ENCODE data around the gene CHRNB2.

The CHRNB2 gene

GRCh38 chr1:154581766-154582165 is 14.2 kb downstream of the CHRNB2 start:
- Histone ChIP-seq H3K9me2 (replicated peaks; ENCODE audit: insufficient read depth, low read length) (no peaks in the 10 kb centered on the region), H3K4me2 (ENCODE audit: low read depth, low read length, poor library complexity, severe bottlenecking) (no peak overlapping the region), H3K9ac (ENCODE audit: low read length) (no peak overlapping the region), H3F3A (ENCODE audit: insufficient read depth) (no peaks in the 10 kb centered on the region), H3K4me3 (ENCODE audit: insufficient read depth, low read length, poor library complexity, severe bottlenecking) (no peak overlapping the region), H3K27me3 (ENCODE audit: low read length) (no peaks in the 10 kb centered on the region), H3K79me2 (ENCODE audit: insufficient read depth, low read length) (no peaks in the 10 kb centered on the region), H4K20me1 (ENCODE audit: low read depth, low read length) (no peaks in the 10 kb centered on the region), H3K9me3 (ENCODE audit: insufficient read depth, low read length) (no peaks in the 10 kb centered on the region), H2AFZ (ENCODE audit: low read depth, low read length, severe bottlenecking) (no peak overlapping the region), H3K36me3 (ENCODE audit: low read length) (peaks cover 20% of the 10 kb centered on the region), H3K27ac (ENCODE audit: low read depth, low read length) (no peak overlapping the region)
- TF ChIP-seq CTCF (IDR thresholded peaks at IDR 0.05; ENCODE audit: insufficient read depth, low read length, poor library complexity, severe bottlenecking) (no peak), EZH2phosphoT487 (conservative IDR thresholded peaks at IDR 0.05; ENCODE audit: low read length) (no peak)

- H3K27ac ChIP-seq (ENCODE audit: low read depth, low read length), result no peak overlapping the region
- no peaks in the 10 kb centered on the region for H3K27me3 ChIP-seq (ENCODE audit: low read length)
- H3F3A ChIP-seq (ENCODE audit: insufficient read depth), result no peaks in the 10 kb centered on the region
- H3K9ac ChIP-seq (ENCODE audit: low read length), result no peak overlapping the region
- TF ChIP-seq EZH2phosphoT487 (conservative IDR thresholded peaks at IDR 0.05; ENCODE audit: low read length) (no peak), CTCF (IDR thresholded peaks at IDR 0.05; ENCODE audit: insufficient read depth, low read length, poor library complexity, severe bottlenecking) (no peak)
- H3K4me3 ChIP-seq (ENCODE audit: insufficient read depth, low read length, poor library complexity, severe bottlenecking), result no peak overlapping the region
- peaks cover 29% of the 10 kb centered on the region for H3K36me3 ChIP-seq (ENCODE audit: low read length)
- H3K4me2 ChIP-seq (ENCODE audit: low read depth, low read length, poor library complexity, severe bottlenecking), result no peak overlapping the region
- no peak overlapping the region for H2AFZ ChIP-seq (ENCODE audit: low read depth, low read length, severe bottlenecking)
- H3K79me2 ChIP-seq (ENCODE audit: insufficient read depth, low read length), result no peaks in the 10 kb centered on the region
- no peaks in the 10 kb centered on the region for H4K20me1 ChIP-seq (ENCODE audit: low read depth, low read length)
- no peaks in the 10 kb centered on the region for H3K9me2 ChIP-seq (replicated peaks; ENCODE audit: insufficient read depth, low read length)
- H3K9me3 ChIP-seq (ENCODE audit: insufficient read depth, low read length), result no peaks in the 10 kb centered on the region
These were observed 15.3 kb downstream of the CHRNB2 start for GRCh38 chr1:154582885-154583284.

GRCh38 chr1:154583773-154584172 is 16.2 kb downstream of the CHRNB2 start:
- Histone ChIP-seq H3K79me2 (ENCODE audit: insufficient read depth, low read length) (no peaks in the 10 kb centered on the region), H3K4me2 (ENCODE audit: low read depth, low read length, poor library complexity, severe bottlenecking) (no peak overlapping the region), H4K20me1 (ENCODE audit: low read depth, low read length) (no peaks in the 10 kb centered on the region), H3K36me3 (ENCODE audit: low read length) (peaks cover 33% of the 10 kb centered on the region), H3K9me2 (replicated peaks; ENCODE audit: insufficient read depth, low read length) (no peaks in the 10 kb centered on the region), H3F3A (ENCODE audit: insufficient read depth) (no peaks in the 10 kb centered on the region), H3K27me3 (ENCODE audit: low read length) (no peaks in the 10 kb centered on the region), H2AFZ (ENCODE audit: low read depth, low read length, severe bottlenecking) (no peak overlapping the region), H3K4me3 (ENCODE audit: insufficient read depth, low read length, poor library complexity, severe bottlenecking) (no peak overlapping the region), H3K27ac (ENCODE audit: low read depth, low read length) (no peak overlapping the region), H3K9ac (ENCODE audit: low read length) (no peak overlapping the region), H3K9me3 (ENCODE audit: insufficient read depth, low read length) (no peaks in the 10 kb centered on the region)
- TF ChIP-seq CTCF (IDR thresholded peaks at IDR 0.05; ENCODE audit: insufficient read depth, low read length, poor library complexity, severe bottlenecking) (no peak), EZH2phosphoT487 (conservative IDR thresholded peaks at IDR 0.05; ENCODE audit: low read length) (no peak)
